ENCODE measurements around the gene SCLT1.

- TF ChIP-seq CTCF (conservative IDR thresholded peaks at IDR 0.05; ENCODE audit: low read length) = no peak
- no peak for TF ChIP-seq EZH2phosphoT487 (IDR thresholded peaks at IDR 0.05; ENCODE audit: borderline replicate concordance)
These were observed 212.7 kb downstream of the SCLT1 start for GRCh38 chr4:128880662-128881061.

Data from Loucy (cell line).